B cell (primary cell): ENCODE results near the gene FMN2. TPM values are rescaled to one million over a fixed set of nuclear protein-coding genes. Genes with fewer than 3 reads are reported as not detected.

ENCODE experiments used
- ATAC-seq: fragments of 200-7000 bp; cut with Tn5 transposase; one replicate; pipeline ENCODE4 v1.10.0; 2021; ENCODE audit warnings: low read depth, mild to moderate bottlenecking, moderate number of reproducible peaks, moderate library complexity
- CTCF ChIA-PET: fragments of 350-600 bp; sonication (Branson Sonifier 250); formaldehyde crosslinking; loops from one replicate; lab custom pipeline; 2021; ENCODE audit warnings: antibody characterized with exemption, inconsistent platforms; lab: Charles Lee
- POLR2A ChIA-PET: fragments of 350-600 bp; sonication (Branson Sonifier 250); formaldehyde crosslinking; loops from one replicate; lab custom pipeline; 2021; ENCODE audit warnings: antibody characterized with exemption; lab: Charles Lee
- DNase-seq: peaks from one replicate; pipeline ENCODE4 v3.0.0; 2013
- H2AFZ ChIP-seq: 2 replicates; pipeline ENCODE4 v1.6.1; 2012; ENCODE audit warnings: mild to moderate bottlenecking, low read depth, low read length; ENCODE audit not compliant: insufficient read depth, poor library complexity, severe bottlenecking
- H3K27ac ChIP-seq, 2 donors: 1 replicate in 1 of 2; 2 replicates in 1 of 2; pipeline ENCODE4 v1.5.1; 2012 to 2013; ENCODE audit warnings: low read length in 2 of 2, mild to moderate bottlenecking in 2 of 2, moderate library complexity in 1 of 2
- H3K27me3 ChIP-seq, 4 experiments: fragments of 200-600 bp in 1 of 4; sonication (generic) in 1 of 4; replicated peaks in 1 of 4; 1 replicate in 2 of 4; 2 replicates in 2 of 4; pipeline versions ENCODE4 v1.6.1 to v1.7.0; 2013 to 2016; ENCODE audit warnings: low read length in 3 of 4, mild to moderate bottlenecking in 2 of 4, mixed read lengths in 1 of 4, moderate library complexity in 1 of 4; ENCODE audit not compliant: insufficient read depth in 4 of 4, control insufficient read depth in 3 of 4; ENCODE audit errors: control extremely low read depth in 1 of 4
- H3K36me3 ChIP-seq, 2 experiments: replicated peaks in 1 of 2; 1 replicate in 1 of 2; 2 replicates in 1 of 2; pipeline versions ENCODE4 v1.6.1 to v1.7.1; 2013; ENCODE audit warnings: low read length in 1 of 2; ENCODE audit not compliant: insufficient read depth in 2 of 2, control insufficient read depth in 1 of 2; ENCODE audit errors: control extremely low read depth in 1 of 2, extremely low read depth in 1 of 2
- H3K4me1 ChIP-seq, 2 donors: fragments of 200-600 bp in 1 of 2; sonication (generic) in 1 of 2; 1 replicate in 1 of 2; 2 replicates in 1 of 2; pipeline versions ENCODE4 v1.5.1 to v1.6.1; 2013 to 2017; ENCODE audit warnings: low read length in 2 of 2; ENCODE audit not compliant: control insufficient read depth in 2 of 2, insufficient read depth in 2 of 2
- H3K4me2 ChIP-seq: replicated peaks from 2 replicates; pipeline ENCODE3; 2012; ENCODE audit warnings: mild to moderate bottlenecking, low read depth, low read length; ENCODE audit not compliant: poor library complexity, severe bottlenecking
- H3K4me3 ChIP-seq, 5 experiments: fragments of 200-600 bp in 1 of 5; sonication (generic) in 1 of 5; 1 replicate in 3 of 5; 2 replicates in 2 of 5; pipeline versions ENCODE4 v1.5.1 to v1.7.0; 2011 to 2016; ENCODE audit warnings: low read length in 4 of 5, mild to moderate bottlenecking in 4 of 5, low read depth in 2 of 5, control low read depth in 1 of 5, moderate library complexity in 1 of 5; ENCODE audit not compliant: insufficient read depth in 1 of 5; ENCODE audit errors: control extremely low read depth in 1 of 5, extremely low read depth in 1 of 5
- H3K79me2 ChIP-seq: fragments of 200-600 bp; sonication (generic); one replicate; pipeline ENCODE4 v1.6.0; 2016; ENCODE audit warnings: low read length; ENCODE audit not compliant: control insufficient read depth, insufficient read depth
- H3K9ac ChIP-seq: fragments of 200-600 bp; sonication (generic); 2 replicates; pipeline ENCODE4 v1.6.1; 2017; ENCODE audit warnings: mild to moderate bottlenecking, low read length, moderate library complexity
- H3K9me3 ChIP-seq, 3 donors: one replicate each; pipeline versions ENCODE4 v1.6.1 to v1.7.1; 2013; ENCODE audit warnings: low read length in 2 of 3; ENCODE audit not compliant: control insufficient read depth in 2 of 3, insufficient read depth in 1 of 3; ENCODE audit errors: control extremely low read depth in 1 of 3
- H4K20me1 ChIP-seq: 2 replicates; pipeline ENCODE4 v1.6.0; 2012; ENCODE audit warnings: mild to moderate bottlenecking, low read length; ENCODE audit not compliant: insufficient read depth, control insufficient read depth, poor library complexity, severe bottlenecking
- H3K27ac Mint-ChIP-seq: one replicate; pipeline ENCODE4 v1.8.0; 2021; ENCODE audit warnings: mixed read lengths
- H3K27me3 Mint-ChIP-seq: one replicate; pipeline ENCODE4 v1.8.0; 2021; ENCODE audit warnings: mixed read lengths
- H3K4me1 Mint-ChIP-seq: one replicate; pipeline ENCODE4 v1.8.0; 2021; ENCODE audit warnings: mixed read lengths
- H3K4me3 Mint-ChIP-seq: one replicate; pipeline ENCODE4 v1.8.0; 2021; ENCODE audit warnings: mixed read lengths
- H3K9me3 Mint-ChIP-seq: one replicate; pipeline ENCODE4 v1.8.0; 2022; ENCODE audit warnings: mixed read lengths; ENCODE audit not compliant: insufficient read depth
- EZH2 ChIP-seq: IDR thresholded peaks from 2 replicates; pipeline ENCODE4 v1.6.1; 2012; ENCODE audit warnings: borderline replicate concordance, low read depth, mild to moderate bottlenecking, moderate library complexity, low read length; ENCODE audit not compliant: insufficient read depth, poor library complexity, severe bottlenecking
- WGBS: methylation state at CpG from one replicate; pipeline ENCODE4 v1.1.5; 2013; ENCODE audit warnings: missing lambda C conversion rate; ENCODE audit not compliant: insufficient coverage; 5-methylcytosine and 5-hydroxymethylcytosine counted together
- intact Hi-C: fragments of 100-400 bp; cut with micrococcal nuclease; formaldehyde crosslinking; loops from one replicate; pipeline ENCODE4 v1.10.0; 2022
- polyA plus RNA-seq: library from polyadenylated mRNA; depleted of rRNA; stranded (reverse); fragments of >200 nt; gene quantifications from 2 replicates; pipeline ENCODE4 v1.2.3, GENCODE V29; 2012
- total RNA-seq, 2 donors: library from RNA; stranded (reverse); fragments of 120-200 nt in 1 of 2; gene quantifications; 1 replicate in 1 of 2; 2 replicates in 1 of 2; pipeline versions ENCODE4 v1.2.3 to v1.2.4, GENCODE V29; 2013 to 2022
- TF ChIP-seq, protein P1 (sequence below): fragments of 200-600 bp; IDR thresholded peaks from one replicate; pipeline ENCODE4 v1.8.0; 2022; ENCODE audit warnings: antibody characterized with exemption, mild to moderate bottlenecking

FMN2 gene
- total and polyA plus RNA-seq, 2 donors (not counting 1 experiment from before 2014, with no cell fraction given) = not detected

- Histone ChIP-seq H3K9me3 (no peaks in the 10 kb centered on the region), H3K27ac (no peak overlapping the region), H3K4me1 (no peaks in the 10 kb centered on the region), H3K9ac (no peak overlapping the region), H3K27me3 (no peaks in the 10 kb centered on the region), H3K79me2 (no peaks in the 10 kb centered on the region), H2AFZ (no peak overlapping the region), H3K4me3 (no peak overlapping the region), H4K20me1 (no peaks in the 10 kb centered on the region), H3K36me3 (no peaks in the 10 kb centered on the region), H3K4me2 (no peak overlapping the region)
- Mint-ChIP-seq H3K27me3 (no peaks in the 10 kb centered on the region), H3K4me3 (no peak overlapping the region), H3K9me3 (no peaks in the 10 kb centered on the region), H3K4me1 (no peaks in the 10 kb centered on the region), H3K27ac (no peak overlapping the region)
- WGBS = no CpG with 5 or more reads among the region's 1 CpG
- ChIA-PET CTCF (no interaction called here), POLR2A (no interaction called here)
- TF ChIP-seq, protein P1, sequence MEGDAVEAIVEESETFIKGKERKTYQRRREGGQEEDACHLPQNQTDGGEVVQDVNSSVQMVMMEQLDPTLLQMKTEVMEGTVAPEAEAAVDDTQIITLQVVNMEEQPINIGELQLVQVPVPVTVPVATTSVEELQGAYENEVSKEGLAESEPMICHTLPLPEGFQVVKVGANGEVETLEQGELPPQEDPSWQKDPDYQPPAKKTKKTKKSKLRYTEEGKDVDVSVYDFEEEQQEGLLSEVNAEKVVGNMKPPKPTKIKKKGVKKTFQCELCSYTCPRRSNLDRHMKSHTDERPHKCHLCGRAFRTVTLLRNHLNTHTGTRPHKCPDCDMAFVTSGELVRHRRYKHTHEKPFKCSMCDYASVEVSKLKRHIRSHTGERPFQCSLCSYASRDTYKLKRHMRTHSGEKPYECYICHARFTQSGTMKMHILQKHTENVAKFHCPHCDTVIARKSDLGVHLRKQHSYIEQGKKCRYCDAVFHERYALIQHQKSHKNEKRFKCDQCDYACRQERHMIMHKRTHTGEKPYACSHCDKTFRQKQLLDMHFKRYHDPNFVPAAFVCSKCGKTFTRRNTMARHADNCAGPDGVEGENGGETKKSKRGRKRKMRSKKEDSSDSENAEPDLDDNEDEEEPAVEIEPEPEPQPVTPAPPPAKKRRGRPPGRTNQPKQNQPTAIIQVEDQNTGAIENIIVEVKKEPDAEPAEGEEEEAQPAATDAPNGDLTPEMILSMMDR = no peak
- no peak for TF ChIP-seq EZH2
- ATAC-seq (no peak), DNase-seq (no peak)
- intact Hi-C loops = no loop called here
These were observed 411.9 kb downstream of the FMN2 start for GRCh38 chr1:240503558-240503957.

- ATAC-seq = no peak
- POLR2A ChIA-PET = no interaction called here
- Histone ChIP-seq H3K4me1 (no peaks in the 10 kb centered on the region), H4K20me1 (no peaks in the 10 kb centered on the region), H3K4me3 (no peak overlapping the region), H3K36me3 (no peaks in the 10 kb centered on the region), H3K9me3 (no peaks in the 10 kb centered on the region), H2AFZ (no peak overlapping the region), H3K27ac (no peak overlapping the region), H3K79me2 (no peaks in the 10 kb centered on the region), H3K4me2 (no peak overlapping the region), H3K9ac (no peak overlapping the region), H3K27me3 (no peaks in the 10 kb centered on the region)
- Mint-ChIP-seq H3K4me1 (no peaks in the 10 kb centered on the region), H3K27ac (no peak overlapping the region), H3K27me3 (no peaks in the 10 kb centered on the region), H3K4me3 (no peak overlapping the region), H3K9me3 (no peaks in the 10 kb centered on the region)
- DNase-seq = no peak
- intact Hi-C loops = no loop called here
- 100% methylated on average over 3 of the region's 4 CpGs for WGBS
- CTCF ChIA-PET = no interaction called here
- TF ChIP-seq, protein P1 = no peak
- TF ChIP-seq EZH2 = no peak
These were observed 414.5 kb downstream of the FMN2 start for GRCh38 chr1:240506176-240506575.
